ENCODE data around the gene HIVEP3.

HIVEP3 gene

GRCh38 chr1:41735139-41735538 lies 183.6 kb downstream of the HIVEP3 start:
- Histone ChIP-seq H3F3A (ENCODE audit: low read depth) (no peaks in the 10 kb centered on the region), H3K36me3 (ENCODE audit: insufficient read depth, low read length) (no peaks in the 10 kb centered on the region), H3K4me3 (ENCODE audit: low read length, poor library complexity, severe bottlenecking) (no peak overlapping the region), H4K20me1 (ENCODE audit: insufficient read depth, low read length, poor library complexity, severe bottlenecking) (no peaks in the 10 kb centered on the region), H3K4me1 (ENCODE audit: insufficient read depth, low read length, poor library complexity, severe bottlenecking) (peaks cover 6% of the 10 kb centered on the region), H3K9ac (ENCODE audit: low read depth, low read length, poor library complexity, severe bottlenecking) (no peak overlapping the region), H3K9me3 (ENCODE audit: insufficient read depth, low read depth, low read length) (no peaks in the 10 kb centered on the region), H3K9me2 (replicated peaks; ENCODE audit: low read depth, low read length) (no peaks in the 10 kb centered on the region), H3K79me2 (ENCODE audit: insufficient read depth, low read length) (no peaks in the 10 kb centered on the region), H3K4me2 (ENCODE audit: low read depth, low read length, poor library complexity, severe bottlenecking) (no peak overlapping the region), H3K27me3 (ENCODE audit: insufficient read depth, low read length, poor library complexity, severe bottlenecking) (no peaks in the 10 kb centered on the region), H2AFZ (ENCODE audit: low read length) (no peak overlapping the region)
- TF ChIP-seq CTCF (conservative IDR thresholded peaks at IDR 0.05; ENCODE audit: low read length): no peak
- no peak for TF ChIP-seq EZH2phosphoT487 (IDR thresholded peaks at IDR 0.05; ENCODE audit: borderline replicate concordance)

- no peaks in the 10 kb centered on the region for H4K20me1 ChIP-seq (ENCODE audit: insufficient read depth, low read length, poor library complexity, severe bottlenecking)
- TF ChIP-seq EZH2phosphoT487 (IDR thresholded peaks at IDR 0.05; ENCODE audit: borderline replicate concordance) (no peak), CTCF (conservative IDR thresholded peaks at IDR 0.05; ENCODE audit: low read length) (no peak)
These were observed 184.3 kb downstream of the HIVEP3 start for GRCh38 chr1:41734201-41734970.

GRCh38 chr1:41733725-41734124 lies 185.0 kb downstream of the HIVEP3 start:
- Histone ChIP-seq H3K4me2 (ENCODE audit: low read depth, low read length, poor library complexity, severe bottlenecking) (no peak overlapping the region), H2AFZ (ENCODE audit: low read length) (no peak overlapping the region), H3K27me3 (ENCODE audit: insufficient read depth, low read length, poor library complexity, severe bottlenecking) (no peaks in the 10 kb centered on the region), H3K4me3 (ENCODE audit: low read length, poor library complexity, severe bottlenecking) (no peak overlapping the region), H3K9me2 (replicated peaks; ENCODE audit: low read depth, low read length) (no peaks in the 10 kb centered on the region), H3K79me2 (ENCODE audit: insufficient read depth, low read length) (no peaks in the 10 kb centered on the region), H3K36me3 (ENCODE audit: insufficient read depth, low read length) (no peaks in the 10 kb centered on the region), H3K9me3 (ENCODE audit: insufficient read depth, low read depth, low read length) (no peaks in the 10 kb centered on the region), H4K20me1 (ENCODE audit: insufficient read depth, low read length, poor library complexity, severe bottlenecking) (no peaks in the 10 kb centered on the region), H3F3A (ENCODE audit: low read depth) (no peaks in the 10 kb centered on the region), H3K9ac (ENCODE audit: low read depth, low read length, poor library complexity, severe bottlenecking) (no peak overlapping the region), H3K4me1 (ENCODE audit: insufficient read depth, low read length, poor library complexity, severe bottlenecking) (peaks cover 4% of the 10 kb centered on the region)
- TF ChIP-seq EZH2phosphoT487 (IDR thresholded peaks at IDR 0.05; ENCODE audit: borderline replicate concordance): no peak
- no peak for TF ChIP-seq CTCF (conservative IDR thresholded peaks at IDR 0.05; ENCODE audit: low read length)

More at GRCh38 chr1:41734201-41734970, 184.3 kb downstream of the HIVEP3 start:
- Histone ChIP-seq H3K36me3 (ENCODE audit: insufficient read depth, low read length) (no peaks in the 10 kb centered on the region), H3K27me3 (ENCODE audit: insufficient read depth, low read length, poor library complexity, severe bottlenecking) (no peaks in the 10 kb centered on the region), H3F3A (ENCODE audit: low read depth) (no peaks in the 10 kb centered on the region), H3K9ac (ENCODE audit: low read depth, low read length, poor library complexity, severe bottlenecking) (no peak overlapping the region), H3K79me2 (ENCODE audit: insufficient read depth, low read length) (no peaks in the 10 kb centered on the region), H3K4me2 (ENCODE audit: low read depth, low read length, poor library complexity, severe bottlenecking) (no peak overlapping the region), H3K4me1 (ENCODE audit: insufficient read depth, low read length, poor library complexity, severe bottlenecking) (no peaks in the 10 kb centered on the region), H3K9me2 (replicated peaks; ENCODE audit: low read depth, low read length) (no peaks in the 10 kb centered on the region), H3K9me3 (ENCODE audit: insufficient read depth, low read depth, low read length) (no peaks in the 10 kb centered on the region), H3K4me3 (ENCODE audit: low read length, poor library complexity, severe bottlenecking) (no peak overlapping the region), H2AFZ (ENCODE audit: low read length) (no peak overlapping the region)

All from Loucy (cell line).